ENCODE results near the gene CIB1.
A peak's percentile ranks its signal among the peaks of the same experiment; 100 is the strongest.
"Not testable (repeated sequence)": the region's sequence is repeated elsewhere in the genome, so short reads cannot be mapped to it uniquely, and the experiment has no call there.

CIB1 gene

DNA sequence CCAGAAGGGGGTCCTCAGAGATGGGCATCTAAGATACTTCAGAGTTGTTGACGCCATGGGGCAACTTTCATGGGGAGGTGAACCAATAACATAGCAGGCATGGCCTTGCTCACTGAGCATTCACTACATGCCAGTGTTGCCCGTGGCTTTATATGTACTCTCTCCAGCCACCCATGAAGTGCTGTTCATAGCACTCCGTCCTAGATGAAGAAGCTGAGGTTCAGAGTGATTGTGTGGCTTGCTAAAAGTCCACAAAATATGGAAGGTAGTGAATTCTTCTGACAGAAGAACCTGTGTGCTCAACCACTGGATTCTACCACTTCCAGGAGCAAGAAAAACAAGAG lies 42.4 kb downstream of the CIB1 start:
- DNase-seq: no peak

DNA sequence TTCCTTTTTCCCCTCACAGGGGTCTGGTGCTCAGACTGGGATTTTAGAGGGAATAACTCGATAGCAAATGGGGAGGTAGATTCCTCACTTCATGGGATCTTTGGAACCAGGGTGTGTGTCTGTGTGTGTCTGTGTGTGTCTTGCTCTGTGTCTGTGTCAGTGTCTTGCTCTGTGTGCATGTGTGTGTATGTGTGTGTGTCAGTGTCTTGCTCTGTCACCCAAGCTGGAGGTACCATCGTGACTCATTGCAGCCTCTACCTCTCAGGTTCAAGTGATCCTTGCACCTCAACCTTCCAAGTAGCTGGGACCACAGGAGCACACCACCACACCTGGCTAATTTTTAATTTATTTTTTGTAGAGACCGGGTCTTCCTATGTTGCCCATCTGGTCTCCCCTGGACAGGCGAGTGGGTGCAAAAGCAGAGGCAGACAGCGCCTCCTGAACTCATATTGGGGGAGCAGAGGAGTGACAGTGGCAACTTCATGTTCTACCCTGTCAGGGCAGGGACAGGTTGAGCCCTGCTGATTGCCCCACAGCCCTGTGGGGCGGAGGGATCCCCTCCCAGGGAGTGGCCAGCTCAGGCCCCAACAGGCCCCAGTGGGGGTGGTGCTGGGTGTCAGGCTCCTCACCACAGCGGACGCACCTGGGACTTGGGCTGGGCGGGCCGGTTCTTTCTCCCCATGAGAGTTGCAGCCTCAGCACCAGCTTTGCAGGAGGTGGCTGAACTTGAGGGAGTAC lies 43.0 kb downstream of the CIB1 start:
- no peak for DNase-seq

- no peak for DNase-seq
Observed at GRCh38 chr15:90189781-90190467, 43.8 kb downstream of the CIB1 start.

- no peak for DNase-seq
Observed at GRCh38 chr15:90188914-90189748, 44.6 kb downstream of the CIB1 start.

DNA sequence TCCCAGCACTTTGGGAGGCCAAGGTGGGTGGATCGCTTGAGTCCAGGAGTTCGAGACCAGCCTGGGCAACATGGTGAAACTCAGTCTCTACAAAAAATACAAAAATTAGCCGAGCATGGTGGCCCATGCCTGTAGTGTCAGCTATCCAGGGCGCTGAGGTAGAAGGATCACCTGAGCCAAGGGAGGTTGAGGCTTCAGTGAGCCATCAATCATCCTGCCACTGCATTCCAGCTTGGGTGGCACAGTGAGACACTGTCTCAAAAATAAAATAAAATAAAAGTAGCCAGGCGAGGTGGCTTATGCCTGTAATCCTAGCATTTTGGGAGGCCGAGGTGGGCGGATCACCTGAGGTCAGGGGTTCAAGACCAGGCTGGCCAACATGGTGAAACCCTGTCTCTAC lies 45.7 kb downstream of the CIB1 start:
- DNase-seq: not testable (repeated sequence)

- no peak for DNase-seq
Observed at GRCh38 chr15:90187257-90187868, 46.4 kb downstream of the CIB1 start.

DNA sequence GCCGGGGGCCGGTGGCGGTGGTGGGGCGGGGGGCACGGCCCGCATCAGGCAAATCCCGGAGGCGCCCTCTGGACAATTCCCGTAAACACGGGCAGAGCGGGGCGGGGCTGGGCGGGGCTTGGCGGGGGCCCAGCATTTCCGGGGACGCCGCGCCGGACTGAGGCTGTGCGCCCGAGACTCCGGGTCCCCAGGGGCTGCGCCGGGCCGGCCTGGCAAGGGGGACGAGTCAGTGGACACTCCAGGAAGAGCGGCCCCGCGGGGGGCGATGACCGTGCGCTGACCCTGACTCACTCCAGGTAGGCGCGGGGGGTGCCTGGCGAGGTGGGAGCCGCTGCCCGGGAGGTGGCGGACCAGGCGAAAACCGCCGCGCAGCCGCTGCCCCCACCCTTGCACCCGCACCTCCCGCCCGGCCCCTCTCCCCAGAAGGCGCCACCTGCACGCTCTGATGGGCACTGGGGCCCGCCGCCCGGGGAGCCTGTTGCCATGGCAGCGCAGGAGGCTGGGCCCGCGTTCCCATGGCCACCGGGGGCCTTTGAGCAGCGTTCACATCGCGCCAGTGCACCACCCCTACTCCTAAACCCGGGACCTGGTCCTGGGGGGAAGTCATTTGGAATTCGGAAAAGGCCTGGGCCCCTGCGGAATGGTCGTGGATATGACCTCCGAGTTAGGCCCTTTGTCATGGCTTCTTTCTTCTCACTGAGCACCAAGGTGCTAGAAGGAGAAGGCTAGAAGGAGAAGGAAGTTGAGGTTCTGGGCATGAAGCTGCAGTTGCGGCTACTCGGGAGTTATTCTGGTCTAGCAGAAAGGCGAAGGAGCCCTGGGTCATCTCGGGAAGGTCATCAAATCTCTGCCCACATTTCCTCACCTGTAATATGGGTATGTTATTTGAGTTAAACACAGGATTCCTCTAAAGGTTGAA lies 48.7 kb downstream of the CIB1 start:
- peak; percentile 68 for DNase-seq

DNA sequence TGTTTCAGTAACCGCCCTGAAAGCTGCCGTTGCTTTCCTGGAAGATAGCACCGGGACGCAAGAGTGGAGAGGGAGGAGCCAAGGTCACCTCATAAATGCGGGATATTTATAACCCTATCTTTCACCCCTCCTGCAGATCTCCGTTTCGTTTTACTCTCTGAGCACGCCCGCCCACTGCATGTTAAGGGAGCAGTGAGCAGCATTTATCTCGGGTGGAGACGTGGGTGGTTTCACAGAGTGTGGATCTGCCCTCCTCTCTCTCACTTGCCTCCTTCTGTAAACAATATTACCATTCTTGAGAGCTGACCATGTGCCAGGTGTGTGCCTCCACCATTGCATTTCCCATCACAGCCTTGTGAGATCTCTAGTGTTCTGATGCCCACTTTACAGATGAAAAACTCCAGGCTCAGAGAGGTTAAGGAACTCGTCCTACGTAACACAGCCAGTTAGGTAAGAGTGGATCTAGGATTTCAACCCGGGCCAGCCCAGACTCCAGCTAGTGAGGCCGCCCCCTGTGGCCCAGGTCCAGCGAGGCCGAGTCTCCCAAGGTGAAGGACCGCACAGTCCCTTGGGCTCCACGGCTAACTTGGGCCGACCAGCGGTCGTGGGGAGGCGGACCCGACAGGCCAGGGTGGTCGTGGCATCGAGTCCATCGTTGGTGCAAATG lies 49.5 kb downstream of the CIB1 start:
- DNase-seq: peak; percentile 43

DNA sequence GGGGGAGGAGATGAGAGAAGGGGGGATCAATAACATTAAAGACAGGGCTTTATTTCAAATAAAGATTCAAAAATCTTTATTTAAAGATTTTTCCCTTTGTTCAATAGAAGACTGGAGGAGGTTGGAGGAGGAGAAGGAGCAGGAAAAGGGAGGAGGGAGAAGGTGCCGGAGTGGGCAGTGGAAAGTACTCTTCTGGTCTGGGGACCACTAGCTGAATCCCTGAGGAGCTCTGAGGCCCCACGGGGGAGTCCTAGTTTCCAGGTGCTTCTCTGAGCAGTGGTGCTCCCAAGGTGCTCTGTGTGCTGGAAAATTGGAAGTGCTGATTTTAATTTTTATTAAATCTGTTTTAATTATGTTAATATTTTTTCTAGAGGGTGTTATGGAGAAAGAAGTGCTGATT lies 52.0 kb downstream of the CIB1 start:
- DNase-seq: no peak
